Activated CD4-positive, alpha-beta T cell treated with anti-CD3 and anti-CD28 coated beads, Interleukin-2, amount 50 U/mL, for 4 hours (primary cell): ENCODE data around the gene SNCB.

Experiments used
- DNase-seq, 2 experiments: peaks; one replicate each; pipeline ENCODE4 v3.0.0-alpha.2; 2020

SNCB gene

GRCh38 chr5:176629853-176630680 is at the start of gene SNCB, which contains the start of gene EIF4E1B:
Gene SNCB, minus strand, starts transcription at chr5:176630534. Its CDS starts 880 bp downstream, at chr5:176629654.
Gene EIF4E1B, plus strand, starts transcription at chr5:176630675. Its CDS starts 12,113 bp downstream, at chr5:176642788.
- DNase-seq: no peak

- DNase-seq: no peak
These were observed 49.3 kb upstream of the SNCB start for GRCh38 chr5:176679365-176680225.

- DNase-seq: no peak
These were observed 48.2 kb upstream of the SNCB start for GRCh38 chr5:176678584-176678983.

- no peak for DNase-seq
These were observed 47.0 kb upstream of the SNCB start for GRCh38 chr5:176677209-176677939.

- no peak for DNase-seq
These were observed 46.1 kb upstream of the SNCB start for GRCh38 chr5:176676361-176676824.

GRCh38 chr5:176675676-176676360 is 45.5 kb upstream of the SNCB start:
- DNase-seq: no peak

- DNase-seq: no peak
These were observed 44.5 kb upstream of the SNCB start for GRCh38 chr5:176674799-176675198.

GRCh38 chr5:176673651-176674583 is 43.6 kb upstream of the SNCB start:
- no peak for DNase-seq

- no peak for DNase-seq
These were observed 41.8 kb upstream of the SNCB start for GRCh38 chr5:176671890-176672747.

GRCh38 chr5:176671399-176671798 is 41.1 kb upstream of the SNCB start:
- DNase-seq: no peak

GRCh38 chr5:176670449-176670848 is 40.1 kb upstream of the SNCB start:
- DNase-seq: no peak

- no peak for DNase-seq
These were observed 37.3 kb upstream of the SNCB start for GRCh38 chr5:176667637-176668036.

GRCh38 chr5:176665517-176665916 is 35.2 kb upstream of the SNCB start:
- no peak for DNase-seq

GRCh38 chr5:176664886-176665285 is 34.6 kb upstream of the SNCB start:
- no peak for DNase-seq

GRCh38 chr5:176664479-176664878 is 34.1 kb upstream of the SNCB start:
- DNase-seq: no peak

GRCh38 chr5:176663566-176663965 is 33.2 kb upstream of the SNCB start:
- DNase-seq: no peak

GRCh38 chr5:176662371-176663333 is 32.3 kb upstream of the SNCB start:
- no peak for DNase-seq

GRCh38 chr5:176661676-176662075 is 31.3 kb upstream of the SNCB start:
- no peak for DNase-seq
